Muscle layer of colon (tissue), 2 donors: ENCODE results near the gene GLIS1.

ENCODE experiments used
- H3K27ac ChIP-seq: one replicate; pipeline ENCODE4 v1.7.0; 2013; ENCODE audit warnings: low read depth, mild to moderate bottlenecking, low read length, moderate library complexity
- H3K27me3 ChIP-seq, 2 donors: one replicate each; pipeline ENCODE4 v1.7.0; 2013; ENCODE audit warnings: low read length in 2 of 2, mild to moderate bottlenecking in 2 of 2; ENCODE audit not compliant: insufficient read depth in 2 of 2, control insufficient read depth in 1 of 2
- H3K36me3 ChIP-seq: one replicate; pipeline ENCODE4 v1.7.0; 2013; ENCODE audit warnings: mild to moderate bottlenecking, low read length; ENCODE audit not compliant: insufficient read depth
- H3K4me1 ChIP-seq: one replicate; pipeline ENCODE4 v1.7.0; 2013; ENCODE audit warnings: mild to moderate bottlenecking, low read length; ENCODE audit not compliant: insufficient read depth
- H3K4me3 ChIP-seq, 2 donors: one replicate each; pipeline ENCODE4 v1.7.0; 2013; ENCODE audit warnings: low read length in 2 of 2, low read depth in 1 of 2, mild to moderate bottlenecking in 1 of 2, moderate library complexity in 1 of 2
- H3K9ac ChIP-seq: one replicate; pipeline ENCODE4 v1.7.0; 2013; ENCODE audit warnings: low read length
- H3K9me3 ChIP-seq: one replicate; pipeline ENCODE4 v1.7.0; 2013; ENCODE audit warnings: mild to moderate bottlenecking, low read length
- donor health status: abdominal sarcoma.
- donor health status: Adenocarcinoma of cecum.

GLIS1 gene

GRCh38 chr1:53728702-53729455 is 10.1 kb downstream of the GLIS1 start:
- Histone ChIP-seq H3K27ac (no peak overlapping the region), H3K4me3 (no peak overlapping the region), H3K9ac (no peak overlapping the region), H3K4me1 (no peaks in the 10 kb centered on the region), H3K36me3 (no peaks in the 10 kb centered on the region), H3K27me3 (no peaks in the 10 kb centered on the region), H3K9me3 (no peaks in the 10 kb centered on the region)

DNA sequence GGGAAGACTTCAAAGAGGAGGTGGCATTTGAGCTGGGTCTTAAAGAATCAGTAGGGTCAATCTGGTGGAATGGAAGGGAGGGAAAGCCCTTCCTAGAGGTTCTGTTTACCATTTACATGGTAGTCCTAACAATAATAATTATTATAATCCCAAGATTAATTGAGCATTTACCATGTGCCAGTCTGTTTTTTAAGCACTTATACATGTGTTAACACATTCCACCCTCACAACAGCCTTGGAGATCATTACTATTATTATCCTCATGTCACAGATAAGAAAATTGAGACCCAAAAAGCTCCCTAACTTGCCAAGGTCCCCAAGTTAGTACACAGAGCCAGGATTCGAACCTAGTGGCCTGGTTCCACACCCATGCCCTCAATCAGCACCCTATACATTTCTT is 10.8 kb downstream of the GLIS1 start:
- no peaks in the 10 kb centered on the region for H3K9me3 ChIP-seq
- H3K9ac ChIP-seq: no peak overlapping the region
- H3K27ac ChIP-seq: no peak overlapping the region
- no peaks in the 10 kb centered on the region for H3K36me3 ChIP-seq
- H3K27me3 ChIP-seq: no peaks in the 10 kb centered on the region
- H3K4me1 ChIP-seq: no peaks in the 10 kb centered on the region
- no peak overlapping the region for H3K4me3 ChIP-seq

- H3K9me3 ChIP-seq: no peaks in the 10 kb centered on the region
- no peak overlapping the region for H3K9ac ChIP-seq
- no peaks in the 10 kb centered on the region for H3K4me1 ChIP-seq
- H3K27me3 ChIP-seq: no peaks in the 10 kb centered on the region
- H3K27ac ChIP-seq: no peak overlapping the region
- no peak overlapping the region for H3K4me3 ChIP-seq
- no peaks in the 10 kb centered on the region for H3K36me3 ChIP-seq
Measured at GRCh38 chr1:53727461-53728092, 11.4 kb downstream of the GLIS1 start.

DNA sequence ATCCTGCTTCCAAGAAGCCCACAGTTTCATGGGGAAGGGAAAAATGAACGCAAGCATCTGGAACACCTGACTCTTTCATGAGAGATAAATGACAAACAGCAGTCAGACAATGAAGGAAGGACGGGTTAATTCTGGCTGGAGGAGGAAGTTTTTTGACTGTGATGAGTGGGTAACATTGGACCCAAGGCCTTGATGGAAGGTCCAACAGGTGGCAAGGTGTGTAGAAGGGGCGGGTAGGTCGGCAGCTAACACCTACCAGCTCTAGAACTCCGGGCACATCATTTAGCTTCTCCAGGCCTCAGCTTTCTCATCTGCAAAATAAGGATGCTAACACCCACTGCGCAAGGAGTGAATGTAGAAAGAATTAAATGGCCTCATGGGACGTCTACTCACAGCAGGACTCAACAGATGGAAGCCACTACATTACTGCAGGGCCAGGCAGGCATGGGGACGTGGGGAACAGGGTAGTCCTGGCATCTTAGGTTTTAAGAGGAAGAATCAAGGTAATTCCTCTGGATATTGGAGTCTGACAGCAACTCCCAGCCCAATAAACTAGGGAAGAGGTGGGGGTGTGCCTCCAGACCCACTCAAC is 12.9 kb downstream of the GLIS1 start:
- Histone ChIP-seq H3K27ac (no peak overlapping the region), H3K4me1 (no peaks in the 10 kb centered on the region), H3K9ac (no peak overlapping the region), H3K4me3 (no peak overlapping the region), H3K9me3 (no peaks in the 10 kb centered on the region), H3K27me3 (no peaks in the 10 kb centered on the region), H3K36me3 (no peaks in the 10 kb centered on the region)

DNA sequence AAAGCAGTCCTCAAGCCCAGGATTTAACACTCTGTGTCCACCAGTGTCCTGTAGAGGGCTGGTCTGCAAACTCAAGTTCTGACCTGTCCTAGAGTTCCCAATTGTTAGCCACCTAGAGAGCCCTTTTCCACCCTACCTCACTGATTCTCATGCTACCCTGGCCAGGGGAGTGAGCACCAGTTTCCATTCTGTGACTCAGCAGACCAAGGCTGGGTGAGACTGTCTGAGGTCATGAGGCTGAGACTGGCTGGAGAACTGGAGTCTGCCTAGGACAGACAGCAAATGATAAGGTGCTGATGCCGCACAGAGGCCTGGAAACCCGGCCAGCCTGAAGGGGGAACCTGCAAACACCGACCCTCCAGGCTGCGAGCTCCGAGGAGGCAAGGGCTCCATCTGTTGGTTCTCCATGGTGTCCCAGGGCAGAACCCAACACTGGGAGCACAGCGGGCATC is 13.7 kb downstream of the GLIS1 start:
- Histone ChIP-seq H3K9ac (no peak overlapping the region), H3K36me3 (no peaks in the 10 kb centered on the region), H3K27ac (no peak overlapping the region), H3K9me3 (no peaks in the 10 kb centered on the region), H3K4me1 (no peaks in the 10 kb centered on the region), H3K4me3 (no peak overlapping the region), H3K27me3 (no peaks in the 10 kb centered on the region)

GRCh38 chr1:53722025-53722424 is 16.9 kb downstream of the GLIS1 start:
- no peaks in the 10 kb centered on the region for H3K27me3 ChIP-seq
- no peaks in the 10 kb centered on the region for H3K36me3 ChIP-seq
- no peak overlapping the region for H3K9ac ChIP-seq
- no peaks in the 10 kb centered on the region for H3K9me3 ChIP-seq
- H3K27ac ChIP-seq: no peak overlapping the region
- no peak overlapping the region for H3K4me3 ChIP-seq
- H3K4me1 ChIP-seq: no peaks in the 10 kb centered on the region

DNA sequence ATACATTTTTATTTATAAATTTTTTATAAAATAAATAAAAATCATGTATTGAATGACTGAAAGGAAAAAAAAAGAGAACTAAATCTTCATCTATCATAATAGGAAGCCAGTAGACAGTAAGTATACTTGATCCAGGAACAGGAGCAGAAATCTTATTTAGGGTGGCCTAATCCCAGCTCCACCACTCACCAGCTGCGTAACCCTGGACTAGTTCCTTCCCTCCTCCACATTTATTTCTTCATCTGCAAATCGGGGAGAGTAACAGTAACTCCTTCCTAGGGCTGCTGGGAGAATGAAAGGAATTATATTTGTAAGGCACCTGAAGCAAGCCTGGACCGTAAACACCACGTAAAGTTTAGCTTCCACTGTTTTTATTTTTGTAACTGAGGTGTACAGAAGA is 17.9 kb downstream of the GLIS1 start:
- Histone ChIP-seq H3K27me3 (no peaks in the 10 kb centered on the region), H3K9me3 (no peaks in the 10 kb centered on the region), H3K36me3 (no peaks in the 10 kb centered on the region), H3K27ac (no peak overlapping the region), H3K4me3 (no peak overlapping the region), H3K4me1 (no peaks in the 10 kb centered on the region), H3K9ac (no peak overlapping the region)

- Histone ChIP-seq H3K9me3 (no peaks in the 10 kb centered on the region), H3K4me3 (no peak overlapping the region), H3K36me3 (no peaks in the 10 kb centered on the region), H3K27ac (no peak overlapping the region), H3K27me3 (peaks cover 0 to 7% of the 10 kb centered on the region in 2 donors), H3K4me1 (no peaks in the 10 kb centered on the region), H3K9ac (no peak overlapping the region)
Measured at GRCh38 chr1:53719469-53719868, 19.5 kb downstream of the GLIS1 start.

- H3K27me3 ChIP-seq: peaks cover 0 to 7% of the 10 kb centered on the region in 2 donors
- no peaks in the 10 kb centered on the region for H3K4me1 ChIP-seq
- no peak overlapping the region for H3K9ac ChIP-seq
- no peak overlapping the region for H3K27ac ChIP-seq
- H3K36me3 ChIP-seq: no peaks in the 10 kb centered on the region
- H3K9me3 ChIP-seq: no peaks in the 10 kb centered on the region
- no peak overlapping the region for H3K4me3 ChIP-seq
Measured at GRCh38 chr1:53718443-53718842, 20.5 kb downstream of the GLIS1 start.

GRCh38 chr1:53717025-53717804 is 21.7 kb downstream of the GLIS1 start:
- Histone ChIP-seq H3K9me3 (no peaks in the 10 kb centered on the region), H3K36me3 (no peaks in the 10 kb centered on the region), H3K4me3 (no peak overlapping the region), H3K27me3 (peaks cover 0 to 11% of the 10 kb centered on the region in 2 donors), H3K4me1 (no peaks in the 10 kb centered on the region), H3K9ac (no peak overlapping the region), H3K27ac (no peak overlapping the region)

DNA sequence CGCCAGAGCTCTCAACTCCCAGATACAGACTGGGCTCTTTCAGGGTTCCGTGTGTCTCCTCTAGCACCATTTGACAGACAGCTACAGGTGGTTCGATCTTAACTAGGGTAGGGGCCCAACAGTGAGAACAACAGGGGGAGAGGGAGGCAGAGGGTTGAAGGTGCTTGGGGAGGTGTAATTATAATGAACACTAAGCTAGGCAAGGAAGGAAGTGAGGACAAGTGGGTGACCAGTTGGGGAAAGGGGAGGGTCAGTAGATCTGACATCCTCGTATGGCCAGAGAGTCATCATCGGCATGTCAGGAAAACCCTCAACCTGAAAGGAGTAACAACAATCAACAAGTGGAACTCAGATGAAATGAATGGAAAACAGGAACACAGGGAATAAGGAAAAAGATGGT is 22.8 kb downstream of the GLIS1 start:
- no peaks in the 10 kb centered on the region for H3K9me3 ChIP-seq
- H3K27ac ChIP-seq: no peak overlapping the region
- H3K4me3 ChIP-seq: no peak overlapping the region
- H3K27me3 ChIP-seq: peaks cover 0 to 11% of the 10 kb centered on the region in 2 donors
- no peak overlapping the region for H3K9ac ChIP-seq
- H3K4me1 ChIP-seq: no peaks in the 10 kb centered on the region
- H3K36me3 ChIP-seq: no peaks in the 10 kb centered on the region
